Jurkat, Clone E6-1 (cell line): ENCODE measurements around the gene BAAT.
"Not testable (repeated sequence)": the region's sequence is repeated elsewhere in the genome, so short reads cannot be mapped to it uniquely, and the experiment has no call there.

Source experiments
- DNase-seq: peaks from one replicate; pipeline ENCODE4 v3.0.0-alpha.2; 2011; ENCODE audit warnings: low read depth, low spot score
- H3K4me3 ChIP-seq: 2 replicates; pipeline ENCODE4 v1.5.1; 2011; ENCODE audit warnings: mild to moderate bottlenecking, low read length, control low read depth, moderate library complexity

The BAAT gene

GRCh38 chr9:101327422-101327909 is 57.3 kb downstream of the BAAT start:
- not testable (repeated sequence) for H3K4me3 ChIP-seq, DNase-seq

GRCh38 chr9:101326501-101326900 is 58.3 kb downstream of the BAAT start:
- no peak overlapping the region for H3K4me3 ChIP-seq
- no peak for DNase-seq

- DNase-seq = no peak
- no peak overlapping the region for H3K4me3 ChIP-seq
These were observed 58.8 kb downstream of the BAAT start for GRCh38 chr9:101326035-101326434.

GRCh38 chr9:101325053-101325452 is 59.8 kb downstream of the BAAT start:
- H3K4me3 ChIP-seq = no peak overlapping the region
- DNase-seq = no peak

GRCh38 chr9:101324245-101324804 is 60.5 kb downstream of the BAAT start:
- no peak for DNase-seq
- no peak overlapping the region for H3K4me3 ChIP-seq

- H3K4me3 ChIP-seq = no peak overlapping the region
- DNase-seq = no peak
These were observed 61.7 kb downstream of the BAAT start for GRCh38 chr9:101323129-101323528.

- DNase-seq = no peak
- no peak overlapping the region for H3K4me3 ChIP-seq
These were observed 67.1 kb downstream of the BAAT start for GRCh38 chr9:101317735-101318134.

- H3K4me3 ChIP-seq = no peak overlapping the region
- DNase-seq = no peak
These were observed 69.7 kb downstream of the BAAT start for GRCh38 chr9:101315112-101315450.

GRCh38 chr9:101312661-101313060 is 72.1 kb downstream of the BAAT start:
- no peak overlapping the region for H3K4me3 ChIP-seq
- DNase-seq = no peak

GRCh38 chr9:101311758-101312420 is 72.9 kb downstream of the BAAT start:
- peak; percentile 86 for DNase-seq
- H3K4me3 ChIP-seq = no peak overlapping the region

GRCh38 chr9:101311191-101311590 is 73.6 kb downstream of the BAAT start:
- no peak for DNase-seq
- no peak overlapping the region for H3K4me3 ChIP-seq
